GM23338 (cell line): ENCODE data around the gene MRE11. TPM values are rescaled to one million over a fixed set of nuclear protein-coding genes. Genes with fewer than 3 reads are reported as not detected.

ENCODE experiments used
- ATAC-seq: fragments of 200-7000 bp; cut with Tn5 transposase; 3 replicates; pipeline ENCODE4 v1.9.1; 2020
- DNase-seq: peaks from one replicate; pipeline ENCODE4 v3.0.0-alpha.2; 2015; ENCODE audit warnings: low spot score
- H2AFZ ChIP-seq: fragments of 200-600 bp; sonication (generic); 2 replicates; pipeline ENCODE4 v1.8.0; 2016; ENCODE audit warnings: antibody characterized with exemption, mild to moderate bottlenecking, moderate library complexity
- H3F3A ChIP-seq: fragments of 200-600 bp; sonication (generic); replicated peaks from 2 replicates; pipeline ENCODE4 v1.8.0; 2017; ENCODE audit warnings: antibody characterized with exemption, mixed run types, low read depth
- H3K27ac ChIP-seq: fragments of 200-600 bp; sonication (generic); 2 replicates; pipeline ENCODE4 v1.6.1; 2016; ENCODE audit warnings: low read depth
- H3K27me3 ChIP-seq: fragments of 200-600 bp; sonication (generic); 2 replicates; pipeline ENCODE4 v1.8.0; 2016; ENCODE audit warnings: mild to moderate bottlenecking, mixed run types, moderate library complexity; ENCODE audit not compliant: insufficient read depth
- H3K36me3 ChIP-seq: fragments of 200-600 bp; sonication (generic); 2 replicates; pipeline ENCODE4 v1.8.0; 2016; ENCODE audit warnings: mild to moderate bottlenecking; ENCODE audit not compliant: insufficient read depth
- H3K4me1 ChIP-seq: fragments of 200-600 bp; sonication (generic); 2 replicates; pipeline ENCODE4 v1.8.0; 2016; ENCODE audit warnings: mild to moderate bottlenecking, moderate library complexity; ENCODE audit not compliant: insufficient read depth
- H3K4me2 ChIP-seq: fragments of 200-600 bp; sonication (generic); 2 replicates; pipeline ENCODE4 v1.7.1; 2017; ENCODE audit warnings: mixed run types
- H3K4me3 ChIP-seq: fragments of 200-600 bp; sonication (generic); 2 replicates; pipeline ENCODE4 v1.6.1; 2016; ENCODE audit warnings: mixed run types
- H3K79me2 ChIP-seq: fragments of 200-600 bp; sonication (generic); replicated peaks from 2 replicates; pipeline ENCODE4 v1.8.0; 2017; ENCODE audit warnings: mild to moderate bottlenecking; ENCODE audit not compliant: insufficient read depth
- H3K9me2 ChIP-seq: fragments of 200-600 bp; sonication (generic); 2 replicates; pipeline ENCODE4 v1.8.0; 2017; ENCODE audit not compliant: insufficient read depth
- H4K20me1 ChIP-seq: fragments of 200-600 bp; sonication (generic); replicated peaks from 2 replicates; pipeline ENCODE4 v1.8.0; 2017; ENCODE audit warnings: mild to moderate bottlenecking; ENCODE audit not compliant: insufficient read depth
- H3K27ac Mint-ChIP-seq: 2 replicates; pipeline ENCODE4 v1.8.0; 2020; ENCODE audit warnings: inconsistent platforms, mild to moderate bottlenecking, moderate library complexity, mixed read lengths
- H3K27me3 Mint-ChIP-seq: 3 replicates; pipeline ENCODE4 v1.8.0; 2022; ENCODE audit warnings: low read depth, mild to moderate bottlenecking, moderate library complexity, mixed read lengths, inconsistent platforms; ENCODE audit not compliant: insufficient read depth, poor library complexity
- H3K36me3 Mint-ChIP-seq: 3 replicates; pipeline ENCODE4 v1.8.0; 2021; ENCODE audit warnings: low read depth, mild to moderate bottlenecking, inconsistent platforms, moderate library complexity, mixed read lengths
- H3K4me1 Mint-ChIP-seq: 3 replicates; pipeline ENCODE4 v1.8.0; 2020; ENCODE audit warnings: mild to moderate bottlenecking, inconsistent platforms, mixed read lengths
- H3K4me3 Mint-ChIP-seq: 3 replicates; pipeline ENCODE4 v1.8.0; 2021; ENCODE audit warnings: moderate library complexity, mild to moderate bottlenecking, inconsistent platforms, mixed read lengths
- H3K9me3 Mint-ChIP-seq: 3 replicates; pipeline ENCODE4 v1.8.0; 2020; ENCODE audit warnings: moderate library complexity, mild to moderate bottlenecking, inconsistent platforms, mixed read lengths
- CREB1 ChIP-seq: fragments of 250-450 bp; sonication (Bioruptor Pico); IDR thresholded peaks from 2 replicates; pipeline ENCODE4 v1.5.0; 2020; ENCODE audit warnings: low read depth, mild to moderate bottlenecking, moderate library complexity
- EZH2 ChIP-seq: fragments of 200-600 bp; sonication (generic); IDR thresholded peaks from one replicate; pipeline ENCODE4 v1.8.0; 2017; ENCODE audit warnings: antibody characterized with exemption, mild to moderate bottlenecking, low read depth; ENCODE audit not compliant: unreplicated experiment
- EZH2phosphoT487 ChIP-seq: fragments of 200-600 bp; sonication (generic); IDR thresholded peaks from one replicate; pipeline ENCODE4 v1.8.1; 2018; ENCODE audit warnings: antibody characterized with exemption; ENCODE audit not compliant: unreplicated experiment
- JUNB ChIP-seq: IDR thresholded peaks from one replicate; pipeline ENCODE4 v1.6.1; 2016; ENCODE audit warnings: antibody characterized with exemption; ENCODE audit not compliant: unreplicated experiment
- NANOG ChIP-seq: IDR thresholded peaks from 2 replicates; pipeline ENCODE4 v1.6.1; 2016; ENCODE audit warnings: antibody characterized with exemption, borderline replicate concordance
- POLR2AphosphoS5 ChIP-seq: IDR thresholded peaks from 2 replicates; pipeline ENCODE4 v1.6.1; 2016; ENCODE audit warnings: antibody characterized with exemption, low read depth
- STAT1 ChIP-seq: IDR thresholded peaks from one replicate; pipeline ENCODE4 v1.6.1; 2016; ENCODE audit warnings: antibody characterized with exemption; ENCODE audit not compliant: unreplicated experiment
- ZNF114 ChIP-seq: fragments of 250-450 bp; sonication (Bioruptor Pico); IDR thresholded peaks from 2 replicates; pipeline ENCODE4 v1.5.0; 2020; ENCODE audit warnings: mild to moderate bottlenecking, moderate library complexity
- ZNF331 ChIP-seq: fragments of 250-450 bp; sonication (Bioruptor Pico); IDR thresholded peaks from 2 replicates; pipeline ENCODE4 v1.5.0; 2020; ENCODE audit warnings: low read depth, mild to moderate bottlenecking, moderate library complexity
- polyA plus RNA-seq: library from polyadenylated mRNA; unstranded; fragments of >200 nt; fragmentation: Nextera tagmentation; extraction: Ambion mirVana; gene quantifications from 2 replicates; pipeline ENCODE4 v1.2.1, GENCODE V29; 2016
- total RNA-seq: library from RNA; depleted of rRNA; stranded (reverse); fragments of >200 nt; shearing (Covaris generic); gene quantifications from 2 replicates; pipeline ENCODE4 v1.2.3, GENCODE V29; 2014
- TF ChIP-seq, protein P1 (sequence below), 2 experiments: fragments of 200-600 bp in 1 of 2; sonication (generic) in 1 of 2; conservative IDR thresholded peaks; 2 replicates each; pipeline versions ENCODE4 v1.5.1 to v1.6.1; 2016 to 2017; ENCODE audit warnings: antibody characterized with exemption in 2 of 2, low read depth in 2 of 2, mild to moderate bottlenecking in 2 of 2, moderate library complexity in 1 of 2
- TF ChIP-seq, protein P2 (sequence below): fragments of 250-450 bp; sonication (Bioruptor Pico); IDR thresholded peaks from 2 replicates; pipeline ENCODE4 v1.5.0; 2020; ENCODE audit warnings: mild to moderate bottlenecking, moderate library complexity
- TF ChIP-seq, protein P3 (sequence below): IDR thresholded peaks from 2 replicates; pipeline ENCODE4 v1.6.1; 2016; ENCODE audit warnings: antibody characterized with exemption
- TF ChIP-seq, protein P4 (sequence below): IDR thresholded peaks from one replicate; pipeline ENCODE4 v1.6.1; 2018; ENCODE audit warnings: antibody characterized with exemption; ENCODE audit not compliant: unreplicated experiment

The MRE11 gene
- total and polyA plus RNA-seq, 2 experiments from 2014 or later, result 23.3 to 38.5 TPM

DNA sequence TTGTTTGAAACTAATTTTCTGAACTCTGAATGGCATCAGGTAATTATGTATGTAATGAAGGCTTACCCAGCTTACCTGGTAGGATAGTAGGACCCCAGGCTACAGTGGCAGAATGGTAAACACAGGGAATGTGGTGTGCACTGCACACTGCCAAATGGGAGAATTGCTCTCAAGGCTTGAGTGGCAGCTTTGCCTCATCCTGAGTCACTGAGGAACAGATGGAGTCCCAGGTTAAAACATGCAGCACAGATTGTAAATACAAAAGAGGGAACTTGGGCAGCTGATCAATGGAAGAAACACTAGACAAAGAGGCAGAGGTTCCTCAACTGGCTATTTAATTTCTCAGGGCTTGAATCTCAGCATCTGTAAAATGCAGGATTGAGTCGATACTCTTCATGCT is 116.8 kb downstream of the MRE11 start:
- Histone ChIP-seq H3K27ac (no peak overlapping the region), H3K9me2 (0 out of 2 replicates have a peak, but pooled peaks cover 9% of the 10 kb centered on the region), H3K36me3 (no peaks in the 10 kb centered on the region), H3F3A (no peaks in the 10 kb centered on the region), H3K4me2 (no peak overlapping the region), H2AFZ (no peak overlapping the region), H3K4me1 (no peaks in the 10 kb centered on the region), H3K79me2 (no peaks in the 10 kb centered on the region), H4K20me1 (no peaks in the 10 kb centered on the region), H3K27me3 (no peaks in the 10 kb centered on the region), H3K4me3 (no peak overlapping the region)
- H3K27me3 Mint-ChIP-seq, result no peaks in the 10 kb centered on the region
- no peak overlapping the region for H3K27ac Mint-ChIP-seq
- TF ChIP-seq, protein P1, sequence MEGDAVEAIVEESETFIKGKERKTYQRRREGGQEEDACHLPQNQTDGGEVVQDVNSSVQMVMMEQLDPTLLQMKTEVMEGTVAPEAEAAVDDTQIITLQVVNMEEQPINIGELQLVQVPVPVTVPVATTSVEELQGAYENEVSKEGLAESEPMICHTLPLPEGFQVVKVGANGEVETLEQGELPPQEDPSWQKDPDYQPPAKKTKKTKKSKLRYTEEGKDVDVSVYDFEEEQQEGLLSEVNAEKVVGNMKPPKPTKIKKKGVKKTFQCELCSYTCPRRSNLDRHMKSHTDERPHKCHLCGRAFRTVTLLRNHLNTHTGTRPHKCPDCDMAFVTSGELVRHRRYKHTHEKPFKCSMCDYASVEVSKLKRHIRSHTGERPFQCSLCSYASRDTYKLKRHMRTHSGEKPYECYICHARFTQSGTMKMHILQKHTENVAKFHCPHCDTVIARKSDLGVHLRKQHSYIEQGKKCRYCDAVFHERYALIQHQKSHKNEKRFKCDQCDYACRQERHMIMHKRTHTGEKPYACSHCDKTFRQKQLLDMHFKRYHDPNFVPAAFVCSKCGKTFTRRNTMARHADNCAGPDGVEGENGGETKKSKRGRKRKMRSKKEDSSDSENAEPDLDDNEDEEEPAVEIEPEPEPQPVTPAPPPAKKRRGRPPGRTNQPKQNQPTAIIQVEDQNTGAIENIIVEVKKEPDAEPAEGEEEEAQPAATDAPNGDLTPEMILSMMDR (conservative IDR thresholded peaks at IDR 0.05; ENCODE audit: low read depth in 2 of 2), result no peak
- no peak for TF ChIP-seq STAT1
- no peak for TF ChIP-seq NANOG
- no peak for TF ChIP-seq POLR2AphosphoS5
- TF ChIP-seq, protein P2, sequence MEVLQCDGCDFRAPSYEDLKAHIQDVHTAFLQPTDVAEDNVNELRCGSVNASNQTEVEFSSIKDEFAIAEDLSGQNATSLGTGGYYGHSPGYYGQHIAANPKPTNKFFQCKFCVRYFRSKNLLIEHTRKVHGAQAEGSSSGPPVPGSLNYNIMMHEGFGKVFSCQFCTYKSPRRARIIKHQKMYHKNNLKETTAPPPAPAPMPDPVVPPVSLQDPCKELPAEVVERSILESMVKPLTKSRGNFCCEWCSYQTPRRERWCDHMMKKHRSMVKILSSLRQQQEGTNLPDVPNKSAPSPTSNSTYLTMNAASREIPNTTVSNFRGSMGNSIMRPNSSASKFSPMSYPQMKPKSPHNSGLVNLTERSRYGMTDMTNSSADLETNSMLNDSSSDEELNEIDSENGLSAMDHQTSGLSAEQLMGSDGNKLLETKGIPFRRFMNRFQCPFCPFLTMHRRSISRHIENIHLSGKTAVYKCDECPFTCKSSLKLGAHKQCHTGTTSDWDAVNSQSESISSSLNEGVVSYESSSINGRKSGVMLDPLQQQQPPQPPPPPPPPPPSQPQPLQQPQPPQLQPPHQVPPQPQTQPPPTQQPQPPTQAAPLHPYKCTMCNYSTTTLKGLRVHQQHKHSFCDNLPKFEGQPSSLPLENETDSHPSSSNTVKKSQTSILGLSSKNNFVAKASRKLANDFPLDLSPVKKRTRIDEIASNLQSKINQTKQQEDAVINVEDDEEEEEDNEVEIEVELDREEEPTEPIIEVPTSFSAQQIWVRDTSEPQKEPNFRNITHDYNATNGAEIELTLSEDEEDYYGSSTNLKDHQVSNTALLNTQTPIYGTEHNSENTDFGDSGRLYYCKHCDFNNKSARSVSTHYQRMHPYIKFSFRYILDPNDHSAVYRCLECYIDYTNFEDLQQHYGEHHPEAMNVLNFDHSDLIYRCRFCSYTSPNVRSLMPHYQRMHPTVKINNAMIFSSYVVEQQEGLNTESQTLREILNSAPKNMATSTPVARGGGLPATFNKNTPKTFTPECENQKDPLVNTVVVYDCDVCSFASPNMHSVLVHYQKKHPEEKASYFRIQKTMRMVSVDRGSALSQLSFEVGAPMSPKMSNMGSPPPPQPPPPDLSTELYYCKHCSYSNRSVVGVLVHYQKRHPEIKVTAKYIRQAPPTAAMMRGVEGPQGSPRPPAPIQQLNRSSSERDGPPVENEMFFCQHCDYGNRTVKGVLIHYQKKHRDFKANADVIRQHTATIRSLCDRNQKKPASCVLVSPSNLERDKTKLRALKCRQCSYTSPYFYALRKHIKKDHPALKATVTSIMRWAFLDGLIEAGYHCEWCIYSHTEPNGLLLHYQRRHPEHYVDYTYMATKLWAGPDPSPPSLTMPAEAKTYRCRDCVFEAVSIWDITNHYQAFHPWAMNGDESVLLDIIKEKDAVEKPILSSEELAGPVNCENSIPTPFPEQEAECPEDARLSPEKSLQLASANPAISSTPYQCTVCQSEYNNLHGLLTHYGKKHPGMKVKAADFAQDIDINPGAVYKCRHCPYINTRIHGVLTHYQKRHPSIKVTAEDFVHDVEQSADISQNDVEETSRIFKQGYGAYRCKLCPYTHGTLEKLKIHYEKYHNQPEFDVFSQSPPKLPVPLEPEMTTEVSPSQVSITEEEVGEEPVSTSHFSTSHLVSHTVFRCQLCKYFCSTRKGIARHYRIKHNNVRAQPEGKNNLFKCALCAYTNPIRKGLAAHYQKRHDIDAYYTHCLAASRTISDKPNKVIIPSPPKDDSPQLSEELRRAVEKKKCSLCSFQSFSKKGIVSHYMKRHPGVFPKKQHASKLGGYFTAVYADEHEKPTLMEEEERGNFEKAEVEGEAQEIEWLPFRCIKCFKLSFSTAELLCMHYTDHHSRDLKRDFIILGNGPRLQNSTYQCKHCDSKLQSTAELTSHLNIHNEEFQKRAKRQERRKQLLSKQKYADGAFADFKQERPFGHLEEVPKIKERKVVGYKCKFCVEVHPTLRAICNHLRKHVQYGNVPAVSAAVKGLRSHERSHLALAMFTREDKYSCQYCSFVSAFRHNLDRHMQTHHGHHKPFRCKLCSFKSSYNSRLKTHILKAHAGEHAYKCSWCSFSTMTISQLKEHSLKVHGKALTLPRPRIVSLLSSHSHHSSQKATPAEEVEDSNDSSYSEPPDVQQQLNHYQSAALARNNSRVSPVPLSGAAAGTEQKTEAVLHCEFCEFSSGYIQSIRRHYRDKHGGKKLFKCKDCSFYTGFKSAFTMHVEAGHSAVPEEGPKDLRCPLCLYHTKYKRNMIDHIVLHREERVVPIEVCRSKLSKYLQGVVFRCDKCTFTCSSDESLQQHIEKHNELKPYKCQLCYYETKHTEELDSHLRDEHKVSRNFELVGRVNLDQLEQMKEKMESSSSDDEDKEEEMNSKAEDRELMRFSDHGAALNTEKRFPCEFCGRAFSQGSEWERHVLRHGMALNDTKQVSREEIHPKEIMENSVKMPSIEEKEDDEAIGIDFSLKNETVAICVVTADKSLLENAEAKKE, result no peak
- TF ChIP-seq EZH2phosphoT487, result no peak
- no peak for TF ChIP-seq ZNF114 (CRISPR knock-in tag)
- TF ChIP-seq JUNB, result no peak
- TF ChIP-seq, protein P3, sequence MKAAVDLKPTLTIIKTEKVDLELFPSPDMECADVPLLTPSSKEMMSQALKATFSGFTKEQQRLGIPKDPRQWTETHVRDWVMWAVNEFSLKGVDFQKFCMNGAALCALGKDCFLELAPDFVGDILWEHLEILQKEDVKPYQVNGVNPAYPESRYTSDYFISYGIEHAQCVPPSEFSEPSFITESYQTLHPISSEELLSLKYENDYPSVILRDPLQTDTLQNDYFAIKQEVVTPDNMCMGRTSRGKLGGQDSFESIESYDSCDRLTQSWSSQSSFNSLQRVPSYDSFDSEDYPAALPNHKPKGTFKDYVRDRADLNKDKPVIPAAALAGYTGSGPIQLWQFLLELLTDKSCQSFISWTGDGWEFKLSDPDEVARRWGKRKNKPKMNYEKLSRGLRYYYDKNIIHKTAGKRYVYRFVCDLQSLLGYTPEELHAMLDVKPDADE, result no peak
- TF ChIP-seq, protein P4, sequence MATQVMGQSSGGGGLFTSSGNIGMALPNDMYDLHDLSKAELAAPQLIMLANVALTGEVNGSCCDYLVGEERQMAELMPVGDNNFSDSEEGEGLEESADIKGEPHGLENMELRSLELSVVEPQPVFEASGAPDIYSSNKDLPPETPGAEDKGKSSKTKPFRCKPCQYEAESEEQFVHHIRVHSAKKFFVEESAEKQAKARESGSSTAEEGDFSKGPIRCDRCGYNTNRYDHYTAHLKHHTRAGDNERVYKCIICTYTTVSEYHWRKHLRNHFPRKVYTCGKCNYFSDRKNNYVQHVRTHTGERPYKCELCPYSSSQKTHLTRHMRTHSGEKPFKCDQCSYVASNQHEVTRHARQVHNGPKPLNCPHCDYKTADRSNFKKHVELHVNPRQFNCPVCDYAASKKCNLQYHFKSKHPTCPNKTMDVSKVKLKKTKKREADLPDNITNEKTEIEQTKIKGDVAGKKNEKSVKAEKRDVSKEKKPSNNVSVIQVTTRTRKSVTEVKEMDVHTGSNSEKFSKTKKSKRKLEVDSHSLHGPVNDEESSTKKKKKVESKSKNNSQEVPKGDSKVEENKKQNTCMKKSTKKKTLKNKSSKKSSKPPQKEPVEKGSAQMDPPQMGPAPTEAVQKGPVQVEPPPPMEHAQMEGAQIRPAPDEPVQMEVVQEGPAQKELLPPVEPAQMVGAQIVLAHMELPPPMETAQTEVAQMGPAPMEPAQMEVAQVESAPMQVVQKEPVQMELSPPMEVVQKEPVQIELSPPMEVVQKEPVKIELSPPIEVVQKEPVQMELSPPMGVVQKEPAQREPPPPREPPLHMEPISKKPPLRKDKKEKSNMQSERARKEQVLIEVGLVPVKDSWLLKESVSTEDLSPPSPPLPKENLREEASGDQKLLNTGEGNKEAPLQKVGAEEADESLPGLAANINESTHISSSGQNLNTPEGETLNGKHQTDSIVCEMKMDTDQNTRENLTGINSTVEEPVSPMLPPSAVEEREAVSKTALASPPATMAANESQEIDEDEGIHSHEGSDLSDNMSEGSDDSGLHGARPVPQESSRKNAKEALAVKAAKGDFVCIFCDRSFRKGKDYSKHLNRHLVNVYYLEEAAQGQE, result no peak
- TF ChIP-seq EZH2, result no peak
- TF ChIP-seq ZNF331 (CRISPR knock-in tag), result no peak
- TF ChIP-seq CREB1 (CRISPR knock-in tag), result no peak
- H3K4me1 Mint-ChIP-seq, result no peaks in the 10 kb centered on the region
- DNase-seq (no peak), ATAC-seq (no peak)
- no peak overlapping the region for H3K4me3 Mint-ChIP-seq
- peaks cover 13% of the 10 kb centered on the region; the same call in 2 of the 3 replicates for H3K9me3 Mint-ChIP-seq
- peaks cover under 1% of the 10 kb centered on the region; the same call in 1 of the 3 replicates for H3K36me3 Mint-ChIP-seq
